ENCODE measurements around the gene DMD.

DMD gene

GRCh38 chrX:31098079-31098478 is 2113.3 kb downstream of the DMD start:
- Histone ChIP-seq H3K4me3 (ENCODE audit: low read depth, low read length) (no peak overlapping the region), H3K4me1 (no peaks in the 10 kb centered on the region), H3K9me3 (no peaks in the 10 kb centered on the region), H3K36me3 (no peaks in the 10 kb centered on the region), H3K27me3 (no peaks in the 10 kb centered on the region)
- no peak for TF ChIP-seq CTCF (IDR thresholded peaks at IDR 0.05; ENCODE audit: low read depth, low read length)
- DNase-seq = no peak

GRCh38 chrX:31093639-31093975 is 2117.7 kb downstream of the DMD start:
- H3K4me3 ChIP-seq (ENCODE audit: low read depth, low read length) = no peak overlapping the region
- no peaks in the 10 kb centered on the region for H3K4me1 ChIP-seq
- H3K36me3 ChIP-seq = no peaks in the 10 kb centered on the region
- H3K9me3 ChIP-seq = no peaks in the 10 kb centered on the region
- no peak for TF ChIP-seq CTCF (IDR thresholded peaks at IDR 0.05; ENCODE audit: low read depth, low read length)
- DNase-seq = no peak
- H3K27me3 ChIP-seq = no peaks in the 10 kb centered on the region

- no peak for DNase-seq
- Histone ChIP-seq H3K4me1 (no peaks in the 10 kb centered on the region), H3K36me3 (no peaks in the 10 kb centered on the region), H3K9me3 (no peaks in the 10 kb centered on the region), H3K4me3 (ENCODE audit: low read depth, low read length) (no peak overlapping the region), H3K27me3 (no peaks in the 10 kb centered on the region)
- TF ChIP-seq CTCF (IDR thresholded peaks at IDR 0.05; ENCODE audit: low read depth, low read length) = no peak
These were observed 2118.2 kb downstream of the DMD start for GRCh38 chrX:31092970-31093638.

GRCh38 chrX:31092476-31092875 is 2118.9 kb downstream of the DMD start:
- Histone ChIP-seq H3K9me3 (no peaks in the 10 kb centered on the region), H3K4me1 (no peaks in the 10 kb centered on the region), H3K27me3 (no peaks in the 10 kb centered on the region), H3K36me3 (no peaks in the 10 kb centered on the region), H3K4me3 (ENCODE audit: low read depth, low read length) (no peak overlapping the region)
- no peak for TF ChIP-seq CTCF (IDR thresholded peaks at IDR 0.05; ENCODE audit: low read depth, low read length)
- no peak for DNase-seq

- Histone ChIP-seq H3K27me3 (no peaks in the 10 kb centered on the region), H3K9me3 (no peaks in the 10 kb centered on the region), H3K36me3 (no peaks in the 10 kb centered on the region), H3K4me3 (ENCODE audit: low read depth, low read length) (no peak overlapping the region), H3K4me1 (no peaks in the 10 kb centered on the region)
- no peak for TF ChIP-seq CTCF (IDR thresholded peaks at IDR 0.05; ENCODE audit: low read depth, low read length)
- no peak for DNase-seq
These were observed 2119.5 kb downstream of the DMD start for GRCh38 chrX:31091819-31092218.

GRCh38 chrX:31074522-31074921 is 2136.8 kb downstream of the DMD start:
- no peak for TF ChIP-seq CTCF (IDR thresholded peaks at IDR 0.05; ENCODE audit: low read depth, low read length)
- H3K4me3 ChIP-seq (ENCODE audit: low read depth, low read length) = no peak overlapping the region
- H3K36me3 ChIP-seq = no peaks in the 10 kb centered on the region
- DNase-seq = no peak
- no peaks in the 10 kb centered on the region for H3K27me3 ChIP-seq
- no peaks in the 10 kb centered on the region for H3K4me1 ChIP-seq
- H3K9me3 ChIP-seq = no peaks in the 10 kb centered on the region

All from BE2C (cell line).